Transverse colon (tissue), 4 donors: ENCODE results near the gene MFNG. TPM values are rescaled to one million over a fixed set of nuclear protein-coding genes. Genes with fewer than 3 reads are reported as not detected.

Source experiments
- DNase-seq: peaks from one replicate; pipeline ENCODE4 v3.0.0-alpha.2; 2019
- H3K27ac ChIP-seq, 4 donors: fragments of 200-600 bp; sonication (generic); 2 replicates each; pipeline ENCODE4 v1.5.1; 2016 to 2018; ENCODE audit warnings: inconsistent platforms in 4 of 4
- H3K27me3 ChIP-seq: fragments of 200-600 bp; sonication (generic); 2 replicates; pipeline ENCODE4 v1.5.1; 2017; ENCODE audit warnings: inconsistent platforms
- H3K36me3 ChIP-seq, 4 donors: fragments of 200-600 bp; sonication (generic); 2 replicates each; pipeline ENCODE4 v1.5.1; 2017 to 2019; ENCODE audit warnings: inconsistent platforms in 4 of 4
- H3K4me1 ChIP-seq, 4 donors: fragments of 200-600 bp; sonication (generic); 2 replicates each; pipeline ENCODE4 v1.5.1; 2017 to 2020; ENCODE audit warnings: inconsistent platforms in 4 of 4
- H3K4me3 ChIP-seq, 4 donors: fragments of 200-600 bp; sonication (generic); 1 replicate in 1 of 4; 2 replicates in 3 of 4; pipeline versions ENCODE4 v1.5.1 to v1.6.1; 2017 to 2019; ENCODE audit warnings: inconsistent platforms in 4 of 4
- H3K9me3 ChIP-seq, 2 donors: fragments of 200-600 bp; sonication (generic); 2 replicates each; pipeline ENCODE4 v1.5.1; 2017 to 2019; ENCODE audit warnings: inconsistent platforms in 2 of 2
- CTCF ChIP-seq, 5 experiments: fragments of 200-600 bp in 3 of 5; fragments of 450-650 bp in 2 of 5; sonication (generic) in 3 of 5; IDR thresholded peaks; 1 replicate in 2 of 5; 2 replicates in 3 of 5; pipeline ENCODE4 v1.5.1; 2016 to 2017; ENCODE audit warnings: antibody characterized with exemption in 5 of 5, inconsistent platforms in 3 of 5, mild to moderate bottlenecking in 2 of 5, moderate library complexity in 1 of 5
- EP300 ChIP-seq: sonication (generic); formaldehyde crosslinking; IDR thresholded peaks from one replicate; pipeline ENCODE4 v1.6.1; 2017; ENCODE audit warnings: antibody characterized with exemption, low read depth
- POLR2A ChIP-seq: fragments of 450-650 bp; IDR thresholded peaks from one replicate; pipeline ENCODE4 v1.6.1; 2016; ENCODE audit warnings: antibody characterized with exemption, mild to moderate bottlenecking, moderate library complexity
- POLR2AphosphoS5 ChIP-seq, 3 donors: sonication (generic); formaldehyde crosslinking; IDR thresholded peaks; one replicate each; pipeline ENCODE4 v1.6.1; 2016; ENCODE audit warnings: antibody characterized with exemption in 3 of 3
- WGBS, 2 donors: methylation state at CpG; one replicate each; pipeline ENCODE4 v1.1.5; 2018; ENCODE audit warnings: low coverage in 1 of 2; 5-methylcytosine and 5-hydroxymethylcytosine counted together
- in situ Hi-C, 4 donors: fragments of 200-750 bp; cut with MboI; loops; one replicate each; pipeline versions ENCODE4 v1.15.0 to v1.15.1; 2017; ENCODE audit warnings: low sequenced_read_pairs in 3 of 4, low pct_ligation_motif_present in 1 of 4, low pct_unique_long_range_greater_than_20kb in 1 of 4
- intact Hi-C: fragments of 100-400 bp; cut with DNase I; formaldehyde crosslinking; loops from one replicate; pipeline ENCODE4 v1.15.1; 2023; ENCODE audit warnings: low total_unique reads
- total RNA-seq, 4 donors: library from RNA; depleted of rRNA; stranded (reverse); fragments of >200 nt; gene quantifications; one replicate each; pipeline ENCODE4 v1.1.0, GENCODE V29; 2016

The MFNG gene
- total RNA-seq, 4 donors from 2014 or later: 2.8 to 26.4 (median 15.7) TPM

GRCh38 chr22:37488337-37489135 lies 2.4 kb upstream of the MFNG start:
- in situ Hi-C loops: no loop called here
- H3K36me3 ChIP-seq: no peaks in the 10 kb centered on the region

DNA sequence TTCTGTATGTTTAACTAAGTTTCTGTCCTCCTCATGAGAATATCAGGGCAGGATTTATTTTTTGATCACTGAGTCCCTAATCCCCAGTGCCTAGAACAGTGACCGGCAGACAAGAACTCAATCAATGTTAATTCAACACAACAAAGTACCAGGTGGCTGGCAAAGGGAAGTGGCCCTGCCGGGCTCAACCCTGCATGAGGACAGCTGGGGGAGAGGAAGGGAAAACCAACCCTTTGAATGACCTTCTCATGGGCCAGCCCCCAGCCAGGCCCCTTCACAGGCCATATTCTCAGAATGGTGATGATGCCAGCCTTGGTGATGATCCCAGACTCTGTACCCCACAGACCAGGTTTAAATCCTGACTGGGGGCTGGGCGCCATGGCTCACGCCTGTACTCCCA lies 1.4 kb upstream of the MFNG start:
- no peaks in the 10 kb centered on the region for H3K27me3 ChIP-seq
- H3K4me3 ChIP-seq: no peak overlapping the region
- 33 to 80% methylated on average over 1 to 4 of the region's 4 CpGs for WGBS, 2 donors
- H3K9me3 ChIP-seq: no peaks in the 10 kb centered on the region
- H3K4me1 ChIP-seq: peaks cover 0 to 23% (median 13%) of the 10 kb centered on the region in 4 donors
- no peaks in the 10 kb centered on the region for H3K36me3 ChIP-seq
- intact Hi-C loops: no loop called here
- H3K27ac ChIP-seq: no peak overlapping the region
- DNase-seq: no peak
- TF ChIP-seq POLR2AphosphoS5 (IDR thresholded peaks at IDR 0.05) (no peak), EP300 (no peak), POLR2A (no peak), CTCF (IDR thresholded peaks at IDR 0.05) (no peak)
- in situ Hi-C loops: no loop called here

More at GRCh38 chr22:37488337-37489135, 2.4 kb upstream of the MFNG start:
- peaks cover 0 to 22% (median 13%) of the 10 kb centered on the region in 4 donors for H3K4me1 ChIP-seq
- intact Hi-C loops: no loop called here
- TF ChIP-seq CTCF (IDR thresholded peaks at IDR 0.05): no peak
- TF ChIP-seq POLR2A: no peak
- no peak for TF ChIP-seq EP300
- TF ChIP-seq POLR2AphosphoS5 (IDR thresholded peaks at IDR 0.05): no peak
- H3K27ac ChIP-seq: no peak overlapping the region
- 83 to 100% methylated on average over 1 to 15 of the region's 15 CpGs for WGBS, 2 donors
- H3K27me3 ChIP-seq: no peaks in the 10 kb centered on the region
- DNase-seq: no peak
- H3K4me3 ChIP-seq: no peak overlapping the region
- H3K9me3 ChIP-seq: no peaks in the 10 kb centered on the region

GRCh38 chr22:37487129-37487528 lies 945 bp upstream of the MFNG start:
- in situ Hi-C loops (no loop called here), intact Hi-C loops (no loop called here)
- peaks cover 0 to 23% (median 13%) of the 10 kb centered on the region in 4 donors for H3K4me1 ChIP-seq
- 81 to 85% methylated on average over 6 to 10 of the region's 10 CpGs for WGBS, 2 donors
- peak overlapping the region in 2 of 4 donors; percentile 70 for H3K27ac ChIP-seq
- no peaks in the 10 kb centered on the region for H3K9me3 ChIP-seq
- no peaks in the 10 kb centered on the region for H3K36me3 ChIP-seq
- H3K27me3 ChIP-seq: no peaks in the 10 kb centered on the region
- DNase-seq: no peak
- H3K4me3 ChIP-seq: no peak overlapping the region
- TF ChIP-seq POLR2A (no peak), CTCF (IDR thresholded peaks at IDR 0.05) (no peak)

- intact Hi-C loops: no loop called here
These were observed 575 bp downstream of the MFNG start for GRCh38 chr22:37485395-37486223.

More at GRCh38 chr22:37485395-37486223, 575 bp downstream of the MFNG start:
- Histone ChIP-seq H3K9me3 (no peaks in the 10 kb centered on the region), H3K27me3 (no peaks in the 10 kb centered on the region), H3K4me3 (peak overlapping the region in 3 of 4 donors; percentile 16 to 52 (median 34)), H3K36me3 (no peaks in the 10 kb centered on the region), H3K4me1 (peaks cover 0 to 23% (median 13%) of the 10 kb centered on the region in 4 donors), H3K27ac (peak overlapping the region; percentile 70 to 79 (median 74))
- TF ChIP-seq POLR2A: no peak
- no peak for TF ChIP-seq POLR2AphosphoS5 (IDR thresholded peaks at IDR 0.05)
- TF ChIP-seq CTCF (IDR thresholded peaks at IDR 0.05): no peak
- TF ChIP-seq EP300: no peak
- DNase-seq: no peak
- in situ Hi-C loops: no loop called here
- 0 to 50% methylated on average over 1 to 26 of the region's 26 CpGs for WGBS, 2 donors
